ENCODE results near the gene SDE2.
"Not testable (repeated sequence)": the region's sequence is repeated elsewhere in the genome, so short reads cannot be mapped to it uniquely, and the experiment has no call there.

SDE2 gene

GRCh38 chr1:225940385-225941151 lies 58.6 kb downstream of the SDE2 start:
- DNase-seq: no peak

- not testable (repeated sequence) for DNase-seq
Measured at GRCh38 chr1:225939939-225940310, 59.2 kb downstream of the SDE2 start.

- not testable (repeated sequence) for DNase-seq
Measured at GRCh38 chr1:225939097-225939938, 59.8 kb downstream of the SDE2 start.

- DNase-seq: no peak
Measured at GRCh38 chr1:225937048-225937968, 61.8 kb downstream of the SDE2 start.

GRCh38 chr1:225936523-225936922 lies 62.6 kb downstream of the SDE2 start:
- no peak for DNase-seq

- DNase-seq: not testable (repeated sequence)
Measured at GRCh38 chr1:225936086-225936485, 63.1 kb downstream of the SDE2 start.

GRCh38 chr1:225934711-225935110 lies 64.4 kb downstream of the SDE2 start:
- DNase-seq: no peak

- peak; percentile 59 for DNase-seq
Measured at GRCh38 chr1:225933072-225933471, 66.1 kb downstream of the SDE2 start.
